HepG2 (cell line): ENCODE measurements around the gene WNK4. TPM values are rescaled to one million over a fixed set of nuclear protein-coding genes. Genes with fewer than 3 reads are reported as not detected.
A peak's percentile ranks its signal among the peaks of the same experiment; 100 is the strongest.

Source experiments
- CHCHD3 ChIP-seq: sonication (generic); formaldehyde crosslinking; IDR thresholded peaks from 2 replicates; pipeline ENCODE4 v1.8.0; 2022; ENCODE audit warnings: mild to moderate bottlenecking, missing genetic modification reagents, moderate library complexity
- EED ChIP-seq: sonication (generic); formaldehyde crosslinking; IDR thresholded peaks from 2 replicates; pipeline ENCODE4 v1.5.0; 2020; ENCODE audit warnings: mild to moderate bottlenecking, missing genetic modification reagents
- HDAC1 ChIP-seq: sonication (generic); formaldehyde crosslinking; IDR thresholded peaks from 2 replicates; pipeline ENCODE4 v1.5.1; 2020; ENCODE audit warnings: mild to moderate bottlenecking, missing genetic modification reagents
- HES4 ChIP-seq: sonication (generic); formaldehyde crosslinking; IDR thresholded peaks from 2 replicates; pipeline ENCODE4 v1.9.0; 2021; ENCODE audit warnings: mild to moderate bottlenecking, missing genetic modification reagents, borderline replicate concordance
- HHEX ChIP-seq: IDR thresholded peaks from 2 replicates; pipeline ENCODE4 v1.6.1; 2016; ENCODE audit warnings: control low read depth
- MIER2 ChIP-seq: IDR thresholded peaks from 2 replicates; pipeline ENCODE4 v1.6.1; 2016; ENCODE audit warnings: missing biosample characterization, missing genetic modification reagents
- MTF1 ChIP-seq: sonication (generic); formaldehyde crosslinking; IDR thresholded peaks from 2 replicates; pipeline ENCODE4 v1.5.0; 2020; ENCODE audit warnings: missing genetic modification reagents
- NR2F1 ChIP-seq, 2 experiments: fragments of 450-650 bp in 1 of 2; formaldehyde crosslinking in 1 of 2; IDR thresholded peaks; 2 replicates each; pipeline versions ENCODE4 v1.5.0 to v1.6.1; 2016 to 2020; ENCODE audit warnings: mild to moderate bottlenecking in 1 of 2, missing compliant biosample characterization in 1 of 2, missing genetic modification reagents in 1 of 2, moderate library complexity in 1 of 2
- REXO4 ChIP-seq: sonication (generic); formaldehyde crosslinking; IDR thresholded peaks from 2 replicates; pipeline ENCODE4 v1.8.0; 2022; ENCODE audit warnings: missing genetic modification reagents, mild to moderate bottlenecking, borderline replicate concordance
- RORA ChIP-seq: sonication (generic); formaldehyde crosslinking; IDR thresholded peaks from 2 replicates; pipeline ENCODE4 v1.5.0; 2020; ENCODE audit warnings: mild to moderate bottlenecking, missing genetic modification reagents, moderate library complexity
- RXRB ChIP-seq: IDR thresholded peaks from 2 replicates; pipeline ENCODE4 v1.6.1; 2016; ENCODE audit warnings: borderline replicate concordance, missing genetic modification reagents, missing compliant biosample characterization
- SALL2 ChIP-seq: sonication (generic); formaldehyde crosslinking; IDR thresholded peaks from 2 replicates; pipeline ENCODE4 v1.8.1; 2023; ENCODE audit warnings: mild to moderate bottlenecking, missing genetic modification reagents, inconsistent platforms
- TAF1 ChIP-seq: sonication (generic); formaldehyde crosslinking; IDR thresholded peaks from 2 replicates; pipeline ENCODE4 v1.4.0; 2020; ENCODE audit warnings: missing genetic modification reagents
- TEAD3 ChIP-seq: optimal IDR thresholded peaks from 2 replicates; pipeline ENCODE3; 2016; ENCODE audit warnings: borderline replicate concordance
- ZFAT ChIP-seq: sonication (generic); formaldehyde crosslinking; conservative IDR thresholded peaks from 2 replicates; pipeline ENCODE4 v1.8.1; 2023; ENCODE audit warnings: missing genetic modification reagents, inconsistent platforms
- ZNF33B ChIP-seq: sonication (generic); formaldehyde crosslinking; IDR thresholded peaks from 2 replicates; pipeline ENCODE4 v1.5.1; 2020; ENCODE audit warnings: mild to moderate bottlenecking, missing genetic modification reagents
- polyA plus RNA-seq, 8 experiments: library from polyadenylated mRNA; depleted of rRNA in 3 of 8; stranded (reverse) in 7 of 8; unstranded in 1 of 8; fragments of >200 nt; fragmentation: Illumina TruSeq in 4 of 8; extraction: Trizol in 4 of 8; gene quantifications; 2 replicates each; pipeline versions ENCODE4 v1.2.1 to v1.2.3, GENCODE V29; 2011 to 2016; ENCODE audit warnings: low read depth in 4 of 8, missing spikeins in 1 of 8, mixed read lengths in 1 of 8; ENCODE audit not compliant: insufficient read depth in 1 of 8
- total RNA-seq, 5 experiments: library from RNA; depleted of rRNA; stranded (reverse); fragments of >200 nt; fragmentation: Illumina TruSeq; extraction: Trizol; gene quantifications; 2 replicates each; pipeline ENCODE4 v1.2.3, GENCODE V29; 2016; ENCODE audit warnings: low read depth in 1 of 5
- TF ChIP-seq, protein P1 (sequence below): sonication (generic); formaldehyde crosslinking; IDR thresholded peaks from 2 replicates; pipeline ENCODE4 v1.5.0; 2020; ENCODE audit warnings: mild to moderate bottlenecking, missing genetic modification reagents
- TF ChIP-seq, protein P2 (sequence below): sonication (generic); formaldehyde crosslinking; IDR thresholded peaks from 2 replicates; pipeline ENCODE4 v1.8.1; 2023; ENCODE audit warnings: missing genetic modification reagents, mild to moderate bottlenecking, borderline replicate concordance

WNK4 gene
- total and polyA plus RNA-seq, 2 of the 13 experiments (the other 11 are each of a cell fraction or from before 2014, with no cell fraction given), result 2.7 to 13.7 TPM

DNA sequence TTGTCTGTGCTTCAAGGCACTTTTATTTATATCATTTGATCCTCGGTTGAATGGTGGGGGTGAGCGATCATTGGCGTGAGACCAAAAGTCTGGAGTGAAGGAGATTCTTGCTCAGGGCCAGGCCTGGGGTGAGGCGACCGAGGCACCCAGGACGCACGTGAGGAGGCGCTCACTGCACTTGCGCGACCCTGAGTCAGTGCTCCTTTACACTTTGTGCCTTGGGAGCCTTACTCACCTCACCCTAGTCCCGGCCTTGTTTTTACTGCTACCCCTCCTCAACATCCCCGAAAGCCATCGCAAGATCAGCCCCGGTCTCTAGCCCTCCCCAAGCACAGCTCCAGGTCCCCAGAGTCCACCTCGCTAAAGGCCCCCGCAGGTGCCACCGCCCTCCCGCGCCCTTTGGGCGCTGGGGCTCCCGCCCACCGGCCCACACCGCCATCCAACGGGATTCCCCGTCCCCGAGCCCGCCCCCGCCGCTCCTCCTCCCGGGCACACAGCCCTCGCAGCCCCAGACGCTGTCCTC, 36.1 kb upstream of the WNK4 start (continued):
- no peak for TF ChIP-seq CHCHD3 (CRISPR knock-in tag)
- TF ChIP-seq, protein P1, sequence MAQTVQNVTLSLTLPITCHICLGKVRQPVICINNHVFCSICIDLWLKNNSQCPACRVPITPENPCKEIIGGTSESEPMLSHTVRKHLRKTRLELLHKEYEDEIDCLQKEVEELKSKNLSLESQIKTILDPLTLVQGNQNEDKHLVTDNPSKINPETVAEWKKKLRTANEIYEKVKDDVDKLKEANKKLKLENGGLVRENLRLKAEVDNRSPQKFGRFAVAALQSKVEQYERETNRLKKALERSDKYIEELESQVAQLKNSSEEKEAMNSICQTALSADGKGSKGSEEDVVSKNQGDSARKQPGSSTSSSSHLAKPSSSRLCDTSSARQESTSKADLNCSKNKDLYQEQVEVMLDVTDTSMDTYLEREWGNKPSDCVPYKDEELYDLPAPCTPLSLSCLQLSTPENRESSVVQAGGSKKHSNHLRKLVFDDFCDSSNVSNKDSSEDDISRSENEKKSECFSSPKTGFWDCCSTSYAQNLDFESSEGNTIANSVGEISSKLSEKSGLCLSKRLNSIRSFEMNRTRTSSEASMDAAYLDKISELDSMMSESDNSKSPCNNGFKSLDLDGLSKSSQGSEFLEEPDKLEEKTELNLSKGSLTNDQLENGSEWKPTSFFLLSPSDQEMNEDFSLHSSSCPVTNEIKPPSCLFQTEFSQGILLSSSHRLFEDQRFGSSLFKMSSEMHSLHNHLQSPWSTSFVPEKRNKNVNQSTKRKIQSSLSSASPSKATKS, result no peak
- TF ChIP-seq HHEX (CRISPR knock-in tag), result no peak
- 0 out of 2 replicates have a peak, but pooled peaks have one; percentile 81 for TF ChIP-seq REXO4 (CRISPR knock-in tag)
- no peak; the same call in none of the 2 replicates for TF ChIP-seq HES4 (CRISPR knock-in tag)
- TF ChIP-seq, protein P2, sequence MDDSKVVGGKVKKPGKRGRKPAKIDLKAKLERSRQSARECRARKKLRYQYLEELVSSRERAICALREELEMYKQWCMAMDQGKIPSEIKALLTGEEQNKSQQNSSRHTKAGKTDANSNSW (CRISPR knock-in tag), result peak; percentile 18; the same call in 1 of the 2 replicates
- TF ChIP-seq ZFAT (CRISPR knock-in tag), result no peak
- peak; percentile 60 for TF ChIP-seq SALL2 (CRISPR knock-in tag)
- 0 out of 4 replicates have a peak, but pooled peaks of 1 of the 2 experiments have one; percentile 21 for TF ChIP-seq NR2F1 (CRISPR knock-in tag; IDR thresholded peaks at IDR 0.05)
- TF ChIP-seq MTF1 (CRISPR knock-in tag), result no peak
- no peak for TF ChIP-seq TAF1 (CRISPR knock-in tag)
- no peak for TF ChIP-seq HDAC1 (CRISPR knock-in tag)
- TF ChIP-seq EED (CRISPR knock-in tag), result no peak
- peak; percentile 66 for TF ChIP-seq TEAD3 (CRISPR knock-in tag)
- no peak for TF ChIP-seq ZNF33B (CRISPR knock-in tag)
- TF ChIP-seq RORA (CRISPR knock-in tag), result no peak
- TF ChIP-seq MIER2 (CRISPR knock-in tag), result 0 out of 2 replicates have a peak, but pooled peaks have one; percentile 44
- no peak; the same call in 1 of the 2 replicates for TF ChIP-seq RXRB (CRISPR knock-in tag)
